Stimulated activated CD8-positive, alpha-beta memory T cell treated with anti-CD3 and anti-CD28 coated beads, Interleukin-12 subunit alpha, Interleukin-12 subunit beta, amount 100 ng/mL, for 24 hours (primary cell): ENCODE data around the gene NUP205.
"Not testable (repeated sequence)": the region's sequence is repeated elsewhere in the genome, so short reads cannot be mapped to it uniquely, and the experiment has no call there.

Source experiments
- DNase-seq: peaks from one replicate; pipeline ENCODE4 v3.0.0-alpha.2; 2020; ENCODE audit errors: extremely low read depth

The NUP205 gene

GRCh38 chr7:135667626-135668025, 109.9 kb downstream of the NUP205 start:
- DNase-seq = not testable (repeated sequence)

GRCh38 chr7:135668852-135669395, 111.2 kb downstream of the NUP205 start:
- DNase-seq = not testable (repeated sequence)

- DNase-seq = no peak
These were observed 112.1 kb downstream of the NUP205 start for GRCh38 chr7:135669774-135670173.

- DNase-seq = no peak
These were observed 112.5 kb downstream of the NUP205 start for GRCh38 chr7:135670179-135670578.

- DNase-seq = no peak
These were observed 115.0 kb downstream of the NUP205 start for GRCh38 chr7:135672560-135673359.

- DNase-seq = no peak
These were observed 115.6 kb downstream of the NUP205 start for GRCh38 chr7:135673360-135673706.

GRCh38 chr7:135678612-135679575, 121.2 kb downstream of the NUP205 start:
- DNase-seq = no peak

GRCh38 chr7:135681762-135682161, 124.0 kb downstream of the NUP205 start:
- DNase-seq = no peak

- DNase-seq = no peak
These were observed 124.5 kb downstream of the NUP205 start for GRCh38 chr7:135682191-135682590.

- no peak for DNase-seq
These were observed 125.9 kb downstream of the NUP205 start for GRCh38 chr7:135683609-135684008.

GRCh38 chr7:135684136-135684535, 126.4 kb downstream of the NUP205 start:
- DNase-seq = no peak

GRCh38 chr7:135684699-135685098, 127.0 kb downstream of the NUP205 start:
- no peak for DNase-seq

GRCh38 chr7:135685306-135686084, 127.8 kb downstream of the NUP205 start:
- DNase-seq = no peak

- DNase-seq = no peak
These were observed 129.7 kb downstream of the NUP205 start for GRCh38 chr7:135687466-135687865.

- DNase-seq = no peak
These were observed 132.8 kb downstream of the NUP205 start for GRCh38 chr7:135690566-135690965.

GRCh38 chr7:135692055-135692454, 134.3 kb downstream of the NUP205 start:
- no peak for DNase-seq

GRCh38 chr7:135692606-135693005, 134.9 kb downstream of the NUP205 start:
- not testable (repeated sequence) for DNase-seq

- no peak for DNase-seq
These were observed 135.8 kb downstream of the NUP205 start for GRCh38 chr7:135693558-135693957.

GRCh38 chr7:135697276-135698049, 139.7 kb downstream of the NUP205 start:
- DNase-seq = no peak
